Muscle of back (tissue), 11 donors: ENCODE results near the gene HS6ST2. TPM values are rescaled to one million over a fixed set of nuclear protein-coding genes. Genes with fewer than 3 reads are reported as not detected.

Experiments
- DNase-seq, 3 donors: peaks; one replicate each; pipeline versions ENCODE4 v3.0.0 to v3.0.0-alpha.2; 2013
- polyA plus RNA-seq, 10 donors: library from polyadenylated mRNA; unstranded; fragments of 120-200 nt; gene quantifications; one replicate each; pipeline ENCODE4 v1.2.1, GENCODE V29; 2013; ENCODE audit not compliant: insufficient read length in 10 of 10

Gene HS6ST2
- polyA plus RNA-seq, 10 donors, result 33.9 to 56.6 (median 44.2) TPM

GRCh38 chrX:132802033-132802432 is 156.4 kb downstream of the HS6ST2 start:
- DNase-seq, result no peak

GRCh38 chrX:132795181-132795580 is 163.2 kb downstream of the HS6ST2 start:
- no peak for DNase-seq

GRCh38 chrX:132791714-132792113 is 166.7 kb downstream of the HS6ST2 start:
- no peak for DNase-seq

- DNase-seq, result no peak
Observed at GRCh38 chrX:132790329-132790728, 168.1 kb downstream of the HS6ST2 start.

- DNase-seq, result no peak
Observed at GRCh38 chrX:132786217-132786616, 172.2 kb downstream of the HS6ST2 start.

- DNase-seq, result no peak
Observed at GRCh38 chrX:132778917-132779316, 179.5 kb downstream of the HS6ST2 start.

- DNase-seq, result no peak
Observed at GRCh38 chrX:132776486-132777210, 181.8 kb downstream of the HS6ST2 start.

GRCh38 chrX:132775263-132775823 is 183.1 kb downstream of the HS6ST2 start:
- DNase-seq, result no peak

- peak in 1 of 3 donors; percentile 33 for DNase-seq
Observed at GRCh38 chrX:132774010-132774714, 184.3 kb downstream of the HS6ST2 start.

- DNase-seq, result no peak
Observed at GRCh38 chrX:132769609-132770008, 188.8 kb downstream of the HS6ST2 start.

- DNase-seq, result no peak
Observed at GRCh38 chrX:132766452-132766851, 192.0 kb downstream of the HS6ST2 start.

GRCh38 chrX:132763528-132763927 is 194.9 kb downstream of the HS6ST2 start:
- DNase-seq, result no peak

- DNase-seq, result no peak
Observed at GRCh38 chrX:132758759-132759158, 199.7 kb downstream of the HS6ST2 start.

- DNase-seq, result no peak
Observed at GRCh38 chrX:132757066-132757623, 201.3 kb downstream of the HS6ST2 start.

GRCh38 chrX:132756439-132756838 is 202.0 kb downstream of the HS6ST2 start:
- no peak for DNase-seq

- peak; percentile 33 to 80 (median 59) for DNase-seq
Observed at GRCh38 chrX:132751063-132751690, 207.3 kb downstream of the HS6ST2 start.

- DNase-seq, result peak in 1 of 3 donors; percentile 37
Observed at GRCh38 chrX:132750331-132751062, 207.9 kb downstream of the HS6ST2 start.

GRCh38 chrX:132749406-132749805 is 209.0 kb downstream of the HS6ST2 start:
- DNase-seq, result no peak

- no peak for DNase-seq
Observed at GRCh38 chrX:132748909-132749308, 209.5 kb downstream of the HS6ST2 start.

- DNase-seq, result no peak
Observed at GRCh38 chrX:132748268-132748667, 210.2 kb downstream of the HS6ST2 start.

GRCh38 chrX:132745593-132745992 is 212.8 kb downstream of the HS6ST2 start:
- no peak for DNase-seq
